SK-N-SH treated with all-trans-retinoic acid at 6 μM for 48 hours (cell line): ENCODE data around the gene RUNX3.

Source experiments
- ATAC-seq: fragments of 200-7000 bp; cut with Tn5 transposase; 3 replicates; pipeline ENCODE4 v1.9.1; 2020; ENCODE audit warnings: mild to moderate bottlenecking, moderate library complexity
- CREB5 ChIP-seq: fragments of 250-450 bp; sonication (Bioruptor Pico); IDR thresholded peaks from 2 replicates; pipeline ENCODE4 v1.5.1; 2020; ENCODE audit warnings: low read depth, mild to moderate bottlenecking, moderate library complexity
- CSRNP3 ChIP-seq: fragments of 250-450 bp; sonication (Bioruptor Pico); IDR thresholded peaks from 2 replicates; pipeline ENCODE4 v1.5.1; 2021; ENCODE audit warnings: mild to moderate bottlenecking, moderate library complexity
- ESRRG ChIP-seq: fragments of 250-450 bp; sonication (Bioruptor Pico); IDR thresholded peaks from 2 replicates; pipeline ENCODE4 v1.6.1; 2021; ENCODE audit warnings: mild to moderate bottlenecking
- GLIS3 ChIP-seq: fragments of 250-450 bp; sonication (Bioruptor Pico); IDR thresholded peaks from 2 replicates; pipeline ENCODE4 v1.5.0; 2020; ENCODE audit warnings: mild to moderate bottlenecking, moderate library complexity
- OSR1 ChIP-seq: fragments of 250-450 bp; sonication (Bioruptor Pico); IDR thresholded peaks from 2 replicates; pipeline ENCODE4 v1.8.0; 2022; ENCODE audit warnings: moderate library complexity, mild to moderate bottlenecking, inconsistent platforms
- PATZ1 ChIP-seq: fragments of 250-450 bp; sonication (Bioruptor Pico); IDR thresholded peaks from 2 replicates; pipeline ENCODE4 v1.8.0; 2020; ENCODE audit warnings: mild to moderate bottlenecking, moderate library complexity, borderline replicate concordance
- SNAI2 ChIP-seq: fragments of 250-450 bp; sonication (Bioruptor Pico); IDR thresholded peaks from 2 replicates; pipeline ENCODE4 v1.5.0; 2020; ENCODE audit warnings: mild to moderate bottlenecking, moderate library complexity
- TOX ChIP-seq: fragments of 250-450 bp; sonication (Bioruptor Pico); IDR thresholded peaks from 2 replicates; pipeline ENCODE4 v1.8.0; 2021; ENCODE audit warnings: mild to moderate bottlenecking, moderate library complexity, borderline replicate concordance
- TSHZ2 ChIP-seq: fragments of 250-450 bp; sonication (Bioruptor Pico); IDR thresholded peaks from 2 replicates; pipeline ENCODE4 v1.5.0; 2020; ENCODE audit warnings: mild to moderate bottlenecking, moderate library complexity
- ZFP30 ChIP-seq: fragments of 450-650 bp; formaldehyde crosslinking; IDR thresholded peaks from 2 replicates; pipeline ENCODE4 v1.5.0; 2022; ENCODE audit warnings: mild to moderate bottlenecking, moderate library complexity
- ZNF70 ChIP-seq: fragments of 450-650 bp; formaldehyde crosslinking; IDR thresholded peaks from 2 replicates; pipeline ENCODE4 v1.5.0; 2020; ENCODE audit warnings: mild to moderate bottlenecking, moderate library complexity

The RUNX3 gene

GRCh38 chr1:24849672-24850295, 80.3 kb downstream of the RUNX3 start:
- peak; percentile 14; the same call in 1 of the 3 replicates for ATAC-seq
- no peak for TF ChIP-seq ZFP30 (CRISPR knock-in tag)
- no peak for TF ChIP-seq PATZ1
- no peak for TF ChIP-seq TSHZ2 (CRISPR knock-in tag)
- TF ChIP-seq CREB5 (CRISPR knock-in tag): no peak
- TF ChIP-seq ZNF70 (CRISPR knock-in tag): no peak
- no peak for TF ChIP-seq SNAI2
- no peak for TF ChIP-seq TOX (CRISPR knock-in tag)
- no peak for TF ChIP-seq ESRRG (CRISPR knock-in tag)
- no peak for TF ChIP-seq CSRNP3 (CRISPR knock-in tag)
- no peak for TF ChIP-seq GLIS3 (CRISPR knock-in tag)
- no peak for TF ChIP-seq OSR1 (CRISPR knock-in tag)
